Ishikawa (cell line): ENCODE results near the gene MYDGF.

Source experiments
- CEBPB ChIP-seq: IDR thresholded peaks from 2 replicates; pipeline ENCODE4 v1.6.1; 2012
- CREB1 ChIP-seq: IDR thresholded peaks from 2 replicates; pipeline ENCODE4 v1.6.1; 2012; ENCODE audit warnings: low read depth
- EGR1 ChIP-seq: IDR thresholded peaks from 2 replicates; pipeline ENCODE4 v1.6.1; 2012
- EP300 ChIP-seq: IDR thresholded peaks from 2 replicates; pipeline ENCODE4 v1.6.1; 2012; ENCODE audit warnings: borderline replicate concordance
- FOXM1 ChIP-seq: IDR thresholded peaks from 2 replicates; pipeline ENCODE4 v1.6.1; 2012; ENCODE audit warnings: low read depth, borderline replicate concordance
- MAX ChIP-seq: IDR thresholded peaks from 2 replicates; pipeline ENCODE4 v1.6.1; 2012
- NFIC ChIP-seq: IDR thresholded peaks from 2 replicates; pipeline ENCODE4 v1.6.1; 2012
- RAD21 ChIP-seq: IDR thresholded peaks from 2 replicates; pipeline ENCODE4 v1.6.1; 2012; ENCODE audit warnings: low read depth
- REST ChIP-seq: IDR thresholded peaks from 2 replicates; pipeline ENCODE4 v1.6.1; 2012; ENCODE audit warnings: low read depth, mild to moderate bottlenecking
- TAF1 ChIP-seq: IDR thresholded peaks from 2 replicates; pipeline ENCODE4 v1.6.1; 2012; ENCODE audit warnings: low read depth, mild to moderate bottlenecking
- TCF12 ChIP-seq: IDR thresholded peaks from 2 replicates; pipeline ENCODE4 v1.6.1; 2012; ENCODE audit warnings: low read depth
- TEAD4 ChIP-seq: IDR thresholded peaks from 2 replicates; pipeline ENCODE4 v1.6.1; 2012
- USF1 ChIP-seq: IDR thresholded peaks from 2 replicates; pipeline ENCODE4 v1.6.1; 2012
- YY1 ChIP-seq: IDR thresholded peaks from 2 replicates; pipeline ENCODE4 v1.6.1; 2012; ENCODE audit warnings: low read depth
- ZBTB7A ChIP-seq: IDR thresholded peaks from 2 replicates; pipeline ENCODE4 v1.6.1; 2012; ENCODE audit warnings: low read depth

MYDGF gene

GRCh38 chr19:4717191-4717965, 47.2 kb upstream of the MYDGF start:
- TF ChIP-seq EGR1 (no peak), TAF1 (no peak), MAX (no peak), REST (no peak), TCF12 (no peak), YY1 (no peak), TEAD4 (no peak), NFIC (no peak), EP300 (no peak), CEBPB (no peak), RAD21 (no peak)

GRCh38 chr19:4715529-4716221, 45.5 kb upstream of the MYDGF start:
- TF ChIP-seq EP300 = no peak
- TF ChIP-seq MAX = no peak
- TF ChIP-seq ZBTB7A = no peak
- no peak for TF ChIP-seq USF1
- TF ChIP-seq TAF1 = no peak
- TF ChIP-seq FOXM1 = no peak
- TF ChIP-seq REST = no peak
- TF ChIP-seq CEBPB = no peak
- no peak for TF ChIP-seq CREB1
- no peak for TF ChIP-seq TCF12
- no peak for TF ChIP-seq EGR1
- no peak for TF ChIP-seq TEAD4
- TF ChIP-seq RAD21 = no peak
- TF ChIP-seq NFIC = no peak
- no peak for TF ChIP-seq YY1

- TF ChIP-seq EP300 = no peak
- no peak for TF ChIP-seq REST
- no peak for TF ChIP-seq RAD21
- no peak for TF ChIP-seq EGR1
- no peak for TF ChIP-seq CREB1
- TF ChIP-seq TCF12 = no peak
- no peak for TF ChIP-seq FOXM1
- TF ChIP-seq USF1 = no peak
- no peak for TF ChIP-seq MAX
- TF ChIP-seq TAF1 = no peak
These were observed 43.9 kb upstream of the MYDGF start for GRCh38 chr19:4714016-4714415.

GRCh38 chr19:4713384-4713951, 43.3 kb upstream of the MYDGF start:
- TF ChIP-seq NFIC (peak; percentile 88), MAX (peak; percentile 70), FOXM1 (peak; percentile 54; the same call in 1 of the 2 replicates), RAD21 (no peak), TCF12 (peak; percentile 97), TAF1 (peak; percentile 37; the same call in 1 of the 2 replicates), CREB1 (no peak), EGR1 (no peak), ZBTB7A (no peak), YY1 (0 out of 2 replicates have a peak, but pooled peaks have one; percentile 34), EP300 (peak; percentile 86), TEAD4 (peak; percentile 86), CEBPB (no peak; the same call in 1 of the 2 replicates), REST (no peak), USF1 (peak; percentile 73)
